Bronchial epithelial cell (primary cell): ENCODE data around the gene MICAL2. TPM values are rescaled to one million over a fixed set of nuclear protein-coding genes. Genes with fewer than 3 reads are reported as not detected.

Experiments
- DNase-seq: peaks from one replicate; pipeline ENCODE4 v3.0.0-alpha.2; 2010; ENCODE audit warnings: low read depth
- FAIRE-seq: peaks from 2 replicates; lab custom pipeline; 2011; peaks lifted over from hg19 to GRCh38; lab: Jason Lieb, UNC
- H3K27me3 ChIP-seq: 2 replicates; pipeline ENCODE4 v1.5.1; 2011; ENCODE audit warnings: low read length; ENCODE audit not compliant: control insufficient read depth, insufficient read depth
- H3K36me3 ChIP-seq: 2 replicates; pipeline ENCODE4 v1.5.1; 2011; ENCODE audit warnings: low read length; ENCODE audit not compliant: control insufficient read depth, insufficient read depth
- H3K4me3 ChIP-seq: 2 replicates; pipeline ENCODE4 v1.5.1; 2011; ENCODE audit warnings: mild to moderate bottlenecking, low read depth, low read length, control low read depth
- total RNA-seq: library from RNA; depleted of rRNA; stranded (reverse); fragments of >200 nt; gene quantifications from 2 replicates; pipeline ENCODE4 v1.2.1, GENCODE V29; 2014
- TF ChIP-seq, protein P1 (sequence below): IDR thresholded peaks from 2 replicates; pipeline ENCODE4 v1.5.1; 2011; ENCODE audit warnings: mild to moderate bottlenecking, moderate library complexity, low read length, control low read depth, inconsistent platforms; ENCODE audit not compliant: insufficient read depth, severe bottlenecking

The MICAL2 gene
- total RNA-seq, 1 donor from 2014 or later = 75.0 TPM

DNA sequence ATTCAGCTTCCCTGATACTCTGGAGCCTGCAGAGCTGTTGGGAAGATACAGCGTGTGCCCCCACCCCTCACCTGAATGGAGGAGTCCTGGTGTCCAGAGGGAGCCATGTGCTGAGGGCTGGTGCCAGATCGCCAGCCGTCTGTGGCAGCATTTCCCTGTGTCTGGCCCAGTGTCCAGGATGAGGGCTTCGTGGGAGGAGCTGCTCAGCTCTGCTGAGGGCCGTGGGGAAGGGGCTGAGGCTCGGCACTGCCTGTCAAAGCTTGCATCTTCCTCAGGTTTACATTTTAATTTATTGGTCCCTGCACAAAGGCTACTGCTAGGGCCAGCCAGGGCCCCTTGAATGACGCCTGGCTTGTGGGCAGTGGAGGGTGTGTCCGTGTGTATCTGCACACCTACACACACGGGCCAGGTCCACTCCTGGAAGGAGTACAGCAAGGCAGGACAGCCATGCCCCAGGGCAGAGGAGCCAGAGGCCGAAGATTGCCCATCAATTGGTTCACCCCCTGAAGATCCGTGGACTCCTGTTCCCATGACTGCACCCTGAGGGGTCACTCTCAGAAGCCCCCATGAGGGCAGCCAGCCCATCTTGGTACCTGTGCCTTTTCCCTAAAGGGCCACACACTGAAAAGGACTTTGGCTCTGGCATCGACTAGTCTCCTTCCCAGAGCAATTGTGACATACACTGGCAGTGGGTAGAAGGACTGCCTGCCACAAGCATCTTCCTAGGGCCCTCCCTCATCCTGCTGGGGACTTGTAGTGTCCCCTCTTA, 159.2 kb downstream of the MICAL2 start:
- Histone ChIP-seq H3K36me3 (no peaks in the 10 kb centered on the region), H3K4me3 (no peak overlapping the region), H3K27me3 (no peaks in the 10 kb centered on the region)
- no peak for FAIRE-seq
- TF ChIP-seq, protein P1, sequence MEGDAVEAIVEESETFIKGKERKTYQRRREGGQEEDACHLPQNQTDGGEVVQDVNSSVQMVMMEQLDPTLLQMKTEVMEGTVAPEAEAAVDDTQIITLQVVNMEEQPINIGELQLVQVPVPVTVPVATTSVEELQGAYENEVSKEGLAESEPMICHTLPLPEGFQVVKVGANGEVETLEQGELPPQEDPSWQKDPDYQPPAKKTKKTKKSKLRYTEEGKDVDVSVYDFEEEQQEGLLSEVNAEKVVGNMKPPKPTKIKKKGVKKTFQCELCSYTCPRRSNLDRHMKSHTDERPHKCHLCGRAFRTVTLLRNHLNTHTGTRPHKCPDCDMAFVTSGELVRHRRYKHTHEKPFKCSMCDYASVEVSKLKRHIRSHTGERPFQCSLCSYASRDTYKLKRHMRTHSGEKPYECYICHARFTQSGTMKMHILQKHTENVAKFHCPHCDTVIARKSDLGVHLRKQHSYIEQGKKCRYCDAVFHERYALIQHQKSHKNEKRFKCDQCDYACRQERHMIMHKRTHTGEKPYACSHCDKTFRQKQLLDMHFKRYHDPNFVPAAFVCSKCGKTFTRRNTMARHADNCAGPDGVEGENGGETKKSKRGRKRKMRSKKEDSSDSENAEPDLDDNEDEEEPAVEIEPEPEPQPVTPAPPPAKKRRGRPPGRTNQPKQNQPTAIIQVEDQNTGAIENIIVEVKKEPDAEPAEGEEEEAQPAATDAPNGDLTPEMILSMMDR = no peak
- no peak for DNase-seq

DNA sequence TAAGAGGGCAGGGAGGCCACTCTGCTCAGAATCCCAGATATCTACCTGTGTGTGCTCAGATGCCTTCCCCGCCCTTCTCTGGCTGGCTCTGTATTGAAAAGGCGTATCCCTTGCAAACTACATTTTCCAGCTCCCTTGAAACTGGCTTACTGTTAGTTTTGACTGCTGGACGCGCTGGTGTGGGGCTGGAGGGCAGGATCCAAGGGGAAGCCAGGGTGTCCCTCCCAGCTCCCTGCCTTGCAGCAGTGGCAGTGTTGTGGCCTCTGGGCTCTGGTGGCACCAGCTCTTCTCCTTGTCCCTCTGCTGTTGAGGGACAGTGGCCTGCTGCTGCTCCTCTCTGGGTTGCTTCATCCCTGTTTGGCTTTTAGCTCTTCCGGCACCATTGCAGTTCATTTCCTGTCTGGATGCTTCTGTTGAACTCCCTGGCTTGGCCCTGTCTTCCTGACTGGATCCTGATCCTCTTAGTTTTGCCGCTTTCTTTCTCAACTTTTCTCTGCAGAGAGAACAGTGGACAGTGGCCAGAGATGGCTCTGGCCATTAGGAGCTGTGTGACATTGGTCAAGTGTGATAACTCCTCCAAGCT, 159.9 kb downstream of the MICAL2 start:
- FAIRE-seq (peak; percentile 58), DNase-seq (no peak)
- no peaks in the 10 kb centered on the region for H3K27me3 ChIP-seq
- no peak overlapping the region for H3K4me3 ChIP-seq
- H3K36me3 ChIP-seq = no peaks in the 10 kb centered on the region
- TF ChIP-seq, protein P1 = no peak

DNA sequence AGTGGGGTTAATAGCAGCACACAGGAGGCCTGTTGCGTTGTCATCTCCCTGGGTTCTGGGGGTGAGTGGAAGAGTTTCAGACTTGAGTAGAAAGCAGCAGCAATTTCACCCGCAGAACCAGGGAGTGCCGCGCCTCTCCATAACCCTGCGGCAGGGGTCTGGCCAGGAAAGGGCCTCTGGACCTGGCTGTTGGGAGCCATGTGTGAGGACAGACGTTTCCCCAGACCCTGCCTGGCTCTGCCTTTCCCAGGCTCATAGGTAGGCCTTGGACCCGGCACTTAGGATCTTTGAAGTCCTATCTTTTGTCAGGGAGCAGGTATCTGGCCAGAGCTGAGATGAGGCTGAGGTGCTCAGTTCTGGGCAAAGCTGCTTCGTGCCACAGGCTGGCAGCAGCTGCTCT, 160.4 kb downstream of the MICAL2 start:
- Histone ChIP-seq H3K27me3 (no peaks in the 10 kb centered on the region), H3K36me3 (no peaks in the 10 kb centered on the region), H3K4me3 (no peak overlapping the region)
- DNase-seq = no peak
- no peak for FAIRE-seq
- TF ChIP-seq, protein P1 = no peak

DNA sequence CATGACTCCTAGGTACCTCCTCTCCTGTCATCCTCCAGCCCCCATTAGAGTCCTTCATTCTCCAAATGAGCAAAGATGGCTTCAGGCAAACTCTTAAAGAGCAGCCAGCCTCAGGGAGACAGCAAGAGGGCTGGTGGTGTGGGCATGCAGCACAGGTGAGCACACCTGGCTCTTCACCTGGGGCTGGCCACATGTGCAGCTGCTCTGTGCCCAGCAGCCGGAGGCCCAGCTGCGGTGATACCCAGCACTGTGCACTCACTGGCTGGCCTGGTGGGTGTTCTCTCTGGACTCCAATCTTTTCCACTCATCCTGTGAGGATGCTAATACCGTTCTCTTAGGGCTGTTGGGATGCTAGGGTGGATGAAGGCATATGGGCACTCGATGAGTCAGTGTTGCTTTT, 160.9 kb downstream of the MICAL2 start:
- FAIRE-seq = no peak

DNA sequence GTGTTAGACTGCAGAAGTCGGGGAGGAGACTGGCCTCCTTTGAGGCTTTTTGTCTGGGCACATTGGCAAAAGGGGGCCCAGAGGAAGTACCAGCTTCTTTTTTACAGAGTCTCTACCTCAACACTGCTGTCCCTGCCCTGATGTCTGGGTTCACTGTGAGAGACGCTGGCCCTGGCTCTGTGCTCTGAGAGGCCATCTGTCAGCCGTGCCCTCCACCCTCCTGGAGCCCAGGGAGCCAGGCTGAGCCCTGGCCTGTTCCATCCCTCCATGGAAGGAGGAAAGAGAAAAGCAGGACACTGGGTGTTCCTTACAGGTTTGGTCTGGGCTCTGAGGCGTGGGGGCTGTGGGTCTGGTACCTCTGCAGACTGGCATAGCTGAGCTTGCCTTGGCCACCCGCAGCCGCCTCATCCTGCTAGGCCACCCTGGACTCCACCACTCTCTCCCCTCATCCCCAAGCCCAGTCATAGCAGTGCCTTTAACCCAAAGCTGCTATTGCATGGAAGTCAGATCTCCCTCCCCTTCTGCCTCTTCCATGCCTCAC, 161.5 kb downstream of the MICAL2 start:
- Histone ChIP-seq H3K27me3 (no peaks in the 10 kb centered on the region), H3K36me3 (no peaks in the 10 kb centered on the region), H3K4me3 (no peak overlapping the region)
- TF ChIP-seq, protein P1 = no peak
- no peak for FAIRE-seq
- no peak for DNase-seq

More for the DNA sequence above, 160.9 kb downstream of the MICAL2 start:
- Histone ChIP-seq H3K36me3 (no peaks in the 10 kb centered on the region), H3K27me3 (no peaks in the 10 kb centered on the region), H3K4me3 (no peak overlapping the region)
- no peak for DNase-seq
- TF ChIP-seq, protein P1 = no peak
